Pancreas (tissue), 10 donors: ENCODE measurements around the gene SCAI. TPM values are rescaled to one million over a fixed set of nuclear protein-coding genes. Genes with fewer than 3 reads are reported as not detected.

Source experiments
- ATAC-seq, 4 donors: fragments of 200-7000 bp; cut with Tn5 transposase; one replicate each; pipeline versions ENCODE4 v1.8.0 to v1.9.1; 2020; ENCODE audit warnings: mild to moderate bottlenecking in 4 of 4, moderate library complexity in 4 of 4
- DNase-seq, 6 donors: peaks; one replicate each; pipeline ENCODE4 v3.0.0-alpha.2; 2020
- FAIRE-seq: peaks from 2 replicates; lab custom pipeline; 2012; peaks lifted over from hg19 to GRCh38; lab: Jason Lieb, UNC
- H3K27ac ChIP-seq, 4 donors: fragments of 200-600 bp; sonication (generic); 1 replicate in 3 of 4; 2 replicates in 1 of 4; pipeline versions ENCODE4 v1.5.0 to v1.8.0; 2020
- H3K27me3 ChIP-seq, 4 donors: fragments of 200-600 bp; one replicate each; pipeline ENCODE4 v1.8.0; 2021
- H3K36me3 ChIP-seq, 3 donors: fragments of 200-600 bp; sonication (generic) in 1 of 3; one replicate each; pipeline versions ENCODE4 v1.5.0 to v1.8.0; 2020 to 2021
- H3K4me1 ChIP-seq, 3 donors: fragments of 200-600 bp; one replicate each; pipeline ENCODE4 v1.8.0; 2021
- H3K4me3 ChIP-seq, 4 donors: fragments of 200-600 bp; sonication (generic) in 2 of 4; one replicate each; pipeline versions ENCODE4 v1.5.0 to v1.8.0; 2020 to 2021
- H3K9me3 ChIP-seq, 4 donors: fragments of 200-600 bp; one replicate each; pipeline ENCODE4 v1.8.0; 2021
- CTCF ChIP-seq, 4 donors: fragments of 200-600 bp; sonication (generic) in 3 of 4; IDR thresholded peaks; one replicate each; pipeline versions ENCODE4 v1.5.0 to v1.8.0; 2021; ENCODE audit warnings: antibody characterized with exemption in 4 of 4
- WGBS, 2 donors: extraction: QIAGEN DNeasy Blood & Tissue Kit; methylation state at CpG; one replicate each; pipeline ENCODE4 v1.1.7; 2013; 5-methylcytosine and 5-hydroxymethylcytosine counted together
- intact Hi-C, 3 donors: fragments of 100-400 bp; cut with DNase I; formaldehyde crosslinking; loops; one replicate each; pipeline versions ENCODE4 v1.11.1 to v1.14.2; 2022
- polyA plus RNA-seq, 2 donors: library from polyadenylated mRNA; stranded (reverse); fragments of 200-250 nt; gene quantifications; one replicate each; pipeline ENCODE4 v1.2.3, GENCODE V29; 2013
- total RNA-seq, 6 donors: library from RNA; stranded (reverse); fragmentation: NEBNext Ultra II Directional in 4 of 6; extraction: Animal tissue kit (Norgen Biotek cat#: 25700) in 4 of 6; gene quantifications; one replicate each; pipeline versions ENCODE4 v1.2.1 to v1.2.4, GENCODE V29; 2021 to 2023
- donor health status: healthy with polysubstance abuse.
- donor health status: DM: no; HTN: no; CAD: no; lungs with moderate emphysema.
- donor health status: DM: no; HTN: no; CAD: no.
- donor health status: control.
- donor health status: control.
- donor health status: Bipolar disorder and iron deficiency.
- donor health status: DM: yes; HTN: yes; CAD: no.
- donor health status: DM: no; HTN: no; CAD: no.
- donor health status: DM: no; HTN: no; CAD: no.
- donor health status: DM: yes; HTN: yes; CAD: no.

Gene SCAI
- total and polyA plus RNA-seq, 8 donors: 1.6 to 6.8 (median 3.5) TPM

- Histone ChIP-seq H3K9me3 (no peaks in the 10 kb centered on the region), H3K4me1 (peaks cover 0 to 6% (median 0%) of the 10 kb centered on the region in 3 donors), H3K36me3 (no peaks in the 10 kb centered on the region), H3K27me3 (no peaks in the 10 kb centered on the region), H3K4me3 (peak overlapping the region; percentile 43 to 77 (median 58)), H3K27ac (peak overlapping the region in 2 of 4 donors; percentile 44)
- FAIRE-seq: no peak
- TF ChIP-seq CTCF (IDR thresholded peaks at IDR 0.05): no peak
- peak in 1 of 6 donors; percentile 17 for DNase-seq
- ATAC-seq: no peak
- intact Hi-C loops: loop anchor here in 1 of 3 donors (10.0 kb wide), 1 partner anchor 178 kb away; no protein-coding TSS in a partner anchor
- 1% methylated on average over 36 to 54 of the region's 54 CpGs for WGBS, 2 donors
Observed at GRCh38 chr9:125142560-125143376, 560 bp downstream of the SCAI start.

DNA sequence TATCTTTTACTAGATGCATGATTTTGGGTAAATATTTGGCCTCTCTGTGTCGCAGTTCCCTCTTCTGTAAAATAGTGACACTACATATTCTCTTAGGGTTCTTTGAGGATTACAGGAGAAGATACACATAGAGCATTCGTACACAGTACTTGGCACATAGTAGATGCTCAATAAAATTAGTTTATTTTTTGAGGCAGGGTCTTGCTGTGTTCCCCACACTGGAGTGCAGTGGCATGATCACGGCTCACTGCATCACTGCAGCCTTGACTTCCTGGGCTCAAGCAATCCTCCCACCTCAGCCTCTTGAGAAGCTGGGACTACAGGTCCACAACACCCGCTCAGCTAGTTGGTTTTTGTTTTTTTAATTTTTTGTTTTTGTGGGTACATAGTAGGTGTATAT is 1.6 kb downstream of the SCAI start:
- ATAC-seq (no peak), DNase-seq (no peak), FAIRE-seq (no peak)
- intact Hi-C loops: loop anchor here in 1 of 3 donors (10.0 kb wide), 1 partner anchor 177 kb away; no protein-coding TSS in a partner anchor
- no peaks in the 10 kb centered on the region for H3K36me3 ChIP-seq
- H3K27me3 ChIP-seq: no peaks in the 10 kb centered on the region
- no peak overlapping the region for H3K4me3 ChIP-seq
- H3K4me1 ChIP-seq: peaks cover 0 to 6% (median 0%) of the 10 kb centered on the region in 3 donors
- TF ChIP-seq CTCF (IDR thresholded peaks at IDR 0.05): no peak
- 86 to 89% methylated on average over 4 of the region's 4 CpGs for WGBS, 2 donors
- no peaks in the 10 kb centered on the region for H3K9me3 ChIP-seq
- H3K27ac ChIP-seq: no peak overlapping the region

- FAIRE-seq (no peak), DNase-seq (no peak), ATAC-seq (no peak)
- Histone ChIP-seq H3K9me3 (no peaks in the 10 kb centered on the region), H3K4me1 (peaks cover 0 to 6% (median 0%) of the 10 kb centered on the region in 3 donors), H3K27ac (no peak overlapping the region), H3K27me3 (no peaks in the 10 kb centered on the region), H3K36me3 (no peaks in the 10 kb centered on the region), H3K4me3 (no peak overlapping the region)
- intact Hi-C loops: loop anchor here in 1 of 3 donors (10.0 kb wide), 1 partner anchor 176 kb away; no protein-coding TSS in a partner anchor
- WGBS, 2 donors: 51 to 63% methylated on average over 3 of the region's 3 CpGs
- TF ChIP-seq CTCF (IDR thresholded peaks at IDR 0.05): no peak
Observed at GRCh38 chr9:125141251-125141650, 2.1 kb downstream of the SCAI start.

DNA sequence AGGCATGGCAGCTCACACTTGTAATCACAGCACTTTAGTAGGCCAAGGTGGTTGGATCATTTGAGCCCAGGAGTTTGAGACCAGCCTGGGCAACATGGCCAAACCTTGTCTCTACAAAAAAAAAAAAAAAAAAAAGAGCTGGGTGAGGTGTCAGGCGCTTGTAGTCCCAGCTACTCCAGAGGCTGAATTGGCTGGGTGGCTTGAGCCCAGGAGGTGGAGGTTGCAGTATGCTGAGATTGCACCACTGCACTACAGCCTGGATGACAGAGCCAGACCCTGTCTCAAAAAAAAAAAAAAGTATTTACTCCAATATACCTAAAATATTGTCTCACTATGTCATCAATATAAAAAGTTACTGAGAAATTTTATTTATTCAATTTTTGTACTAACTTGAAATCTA is 2.8 kb downstream of the SCAI start:
- DNase-seq (no peak), ATAC-seq (no peak), FAIRE-seq (no peak)
- WGBS, 2 donors: 89 to 91% methylated on average over 1 of the region's 1 CpG
- H3K9me3 ChIP-seq: no peaks in the 10 kb centered on the region
- no peak overlapping the region for H3K4me3 ChIP-seq
- H3K27me3 ChIP-seq: no peaks in the 10 kb centered on the region
- intact Hi-C loops: loop anchor here in 1 of 3 donors (10.0 kb wide), 1 partner anchor 176 kb away; no protein-coding TSS in a partner anchor
- H3K4me1 ChIP-seq: peaks cover 0 to 6% (median 0%) of the 10 kb centered on the region in 3 donors
- H3K36me3 ChIP-seq: no peaks in the 10 kb centered on the region
- TF ChIP-seq CTCF (IDR thresholded peaks at IDR 0.05): no peak
- H3K27ac ChIP-seq: no peak overlapping the region

GRCh38 chr9:125137200-125137599 is 6.1 kb downstream of the SCAI start:
- ATAC-seq: no peak
- H3K27me3 ChIP-seq: no peaks in the 10 kb centered on the region
- no peak for TF ChIP-seq CTCF (IDR thresholded peaks at IDR 0.05)
- H3K4me1 ChIP-seq: no peaks in the 10 kb centered on the region
- 81 to 87% methylated on average over 4 of the region's 4 CpGs for WGBS, 2 donors
- no peaks in the 10 kb centered on the region for H3K36me3 ChIP-seq
- H3K27ac ChIP-seq: no peak overlapping the region
- FAIRE-seq: no peak
- no peaks in the 10 kb centered on the region for H3K9me3 ChIP-seq
- DNase-seq: no peak
- intact Hi-C loops: no loop called here
- no peak overlapping the region for H3K4me3 ChIP-seq
